DLD1 (cell line): ENCODE measurements around the gene ERBB4.

Experiments used
- in situ Hi-C: cut with HindIII; loops from 2 replicates; pipeline ENCODE4 v1.10.0; 2017; ENCODE audit warnings: low sequenced_read_pairs

ERBB4 gene

DNA sequence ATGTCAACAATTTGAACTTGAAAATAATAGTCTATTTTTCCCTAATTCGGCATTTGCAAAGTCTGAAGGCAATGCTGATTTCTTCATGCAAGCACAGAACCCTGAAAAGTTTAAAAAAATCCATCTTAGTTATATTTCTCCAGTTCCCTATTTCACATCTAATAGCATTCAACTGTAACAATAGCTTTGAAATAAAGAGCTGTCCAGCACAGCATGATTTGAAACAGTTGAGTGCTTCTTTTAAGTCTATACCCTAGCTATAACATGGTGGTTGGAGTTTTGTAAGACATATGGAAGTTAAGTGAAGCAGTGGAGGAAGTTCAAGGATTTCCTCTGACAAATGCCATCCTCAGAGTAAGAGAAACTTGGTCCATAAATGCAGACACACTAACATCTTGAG is 691.9 kb downstream of the ERBB4 start:
- in situ Hi-C loops, result no loop called here

DNA sequence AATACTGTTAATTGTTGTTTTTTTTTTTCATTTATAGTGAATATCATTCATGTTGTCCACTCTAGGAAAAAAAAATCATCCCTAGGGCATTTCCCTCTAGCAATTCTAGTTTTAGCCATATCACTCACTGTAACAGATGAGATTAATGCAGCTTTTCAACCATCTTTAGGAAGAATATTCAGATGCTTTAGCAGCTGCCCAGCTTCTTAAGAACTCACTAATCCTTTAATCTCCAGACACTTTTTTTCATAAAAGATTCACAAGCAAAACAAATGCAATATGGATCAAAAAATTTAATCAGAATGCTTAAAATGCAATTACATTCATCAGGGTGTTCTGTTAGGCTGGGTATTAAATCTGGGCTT is 692.6 kb downstream of the ERBB4 start:
- in situ Hi-C loops, result no loop called here

GRCh38 chr2:211845338-211846035 is 693.1 kb downstream of the ERBB4 start:
- in situ Hi-C loops, result no loop called here

- in situ Hi-C loops, result no loop called here
Measured at GRCh38 chr2:211837706-211838105, 700.9 kb downstream of the ERBB4 start.

- in situ Hi-C loops, result no loop called here
Measured at GRCh38 chr2:211837206-211837605, 701.4 kb downstream of the ERBB4 start.

DNA sequence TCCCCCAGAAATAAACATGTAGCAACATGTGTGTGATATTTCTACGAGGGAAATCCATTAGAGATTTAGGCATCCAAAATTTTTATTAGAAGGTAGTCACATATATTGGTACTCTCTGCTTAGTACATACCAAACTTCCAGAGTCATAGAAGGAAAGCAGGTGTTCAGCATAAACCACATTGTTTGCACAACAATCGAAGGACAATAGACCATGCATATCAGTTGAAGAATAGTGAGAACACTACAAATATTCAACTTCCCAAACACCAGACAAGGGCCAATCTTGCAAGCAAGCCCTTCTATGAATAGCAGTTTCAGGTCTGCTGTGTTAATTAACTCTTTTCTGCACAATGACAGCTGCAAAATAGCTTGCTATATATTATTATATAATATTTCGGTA is 702.2 kb downstream of the ERBB4 start:
- in situ Hi-C loops, result no loop called here

- in situ Hi-C loops, result no loop called here
Measured at GRCh38 chr2:211835695-211836094, 702.9 kb downstream of the ERBB4 start.

DNA sequence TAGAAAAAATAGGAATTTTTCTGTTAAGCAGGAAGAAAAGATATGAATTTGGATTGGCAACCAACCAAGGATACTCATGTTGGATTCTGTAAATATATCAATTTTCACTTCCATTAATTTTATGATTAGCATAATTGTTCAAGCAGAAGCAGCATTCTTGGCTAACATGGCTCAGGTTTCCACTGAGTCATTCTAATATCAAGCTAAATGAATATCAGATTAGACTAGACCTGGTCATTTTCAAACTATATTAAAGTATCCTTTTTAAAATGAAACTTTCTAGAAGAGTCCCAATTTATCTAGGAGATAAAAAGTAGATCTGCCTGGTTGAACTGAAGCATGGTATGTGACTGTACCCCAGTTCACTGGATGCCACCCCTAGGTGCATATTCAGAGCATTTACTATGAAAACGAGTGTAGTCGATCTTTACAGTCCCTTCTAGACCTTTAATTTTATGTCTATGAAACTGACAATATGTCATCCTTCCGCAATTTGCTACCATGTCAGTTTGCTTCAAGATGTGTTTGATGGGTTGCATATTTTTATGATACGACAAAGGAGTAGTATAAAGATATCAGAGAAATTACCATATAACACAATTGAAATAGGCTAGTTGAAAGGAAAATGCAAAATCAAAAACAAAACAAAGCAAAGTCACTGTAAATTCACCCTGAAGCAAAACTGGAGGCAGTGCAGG is 704.9 kb downstream of the ERBB4 start:
- in situ Hi-C loops, result no loop called here

DNA sequence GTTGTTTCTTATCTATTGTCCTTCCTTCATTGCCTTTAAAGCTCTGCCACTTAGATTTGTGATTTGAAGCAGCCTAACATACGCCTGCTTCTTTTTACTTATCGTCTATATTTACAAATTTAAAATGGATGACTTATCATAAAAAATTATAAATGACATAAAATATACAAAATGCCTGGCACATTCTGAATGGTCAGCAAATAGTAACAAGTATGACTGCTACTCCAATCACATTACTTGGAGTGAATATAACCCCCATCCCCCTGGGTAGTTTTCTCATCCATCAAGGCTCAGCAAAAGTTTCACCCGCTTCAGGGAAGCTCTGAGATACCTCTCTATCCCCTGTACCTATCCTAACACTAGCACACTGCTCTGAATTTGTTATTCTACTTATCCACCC is 708.9 kb downstream of the ERBB4 start:
- in situ Hi-C loops, result no loop called here

DNA sequence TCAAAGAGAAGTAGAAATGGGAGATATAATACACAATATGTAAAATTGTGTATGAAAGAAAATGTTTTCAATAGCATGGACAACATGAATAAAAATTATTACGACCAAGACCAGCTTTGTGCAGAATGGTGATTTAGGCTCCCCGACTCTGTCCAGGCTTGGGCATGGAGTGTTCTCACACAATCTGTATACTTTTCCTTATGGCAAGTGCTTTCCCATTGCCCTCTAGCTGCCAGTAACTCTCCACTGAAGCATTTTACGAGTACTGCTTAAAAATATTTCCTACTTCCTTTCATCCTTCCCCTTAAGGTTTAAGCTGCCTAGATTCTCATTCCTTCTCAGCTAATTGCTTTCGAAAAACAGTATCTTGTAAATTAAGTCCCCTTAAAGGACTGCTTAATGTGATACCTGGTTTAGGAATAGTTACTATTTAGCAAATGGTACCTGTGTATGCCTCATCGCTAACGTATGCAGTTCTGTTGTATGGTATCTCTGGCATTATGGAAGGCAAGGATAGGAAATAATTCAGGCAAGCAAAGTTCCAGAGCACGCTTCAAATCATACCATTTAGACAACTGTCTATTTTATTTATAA is 714.6 kb downstream of the ERBB4 start:
- in situ Hi-C loops, result no loop called here

GRCh38 chr2:211822686-211823335 is 715.8 kb downstream of the ERBB4 start:
- in situ Hi-C loops, result no loop called here

GRCh38 chr2:211816754-211817153 is 721.8 kb downstream of the ERBB4 start:
- in situ Hi-C loops, result no loop called here

GRCh38 chr2:211812587-211812986 is 726.0 kb downstream of the ERBB4 start:
- in situ Hi-C loops, result no loop called here

DNA sequence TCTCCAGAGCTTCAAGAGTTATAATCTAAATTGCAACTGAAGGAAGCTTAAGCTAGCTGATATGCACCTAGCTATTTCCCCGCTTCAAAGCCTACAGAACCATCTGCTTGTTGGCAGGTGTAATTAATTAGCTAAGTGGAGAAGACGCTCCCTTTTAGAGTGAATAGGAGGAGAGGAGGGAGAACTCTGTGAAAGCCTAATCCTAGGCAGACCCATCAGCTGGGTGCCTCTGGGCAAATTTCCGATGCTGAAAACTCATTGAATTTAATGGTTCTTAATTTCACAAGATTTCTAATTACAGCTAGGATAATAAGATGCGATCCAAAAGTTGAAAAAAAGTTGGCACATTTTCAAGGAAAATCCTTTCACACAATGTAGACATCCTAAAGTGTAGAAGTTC is 735.9 kb downstream of the ERBB4 start:
- in situ Hi-C loops, result no loop called here

GRCh38 chr2:211800001-211800400 is 738.6 kb downstream of the ERBB4 start:
- in situ Hi-C loops, result no loop called here

GRCh38 chr2:211798868-211799267 is 739.7 kb downstream of the ERBB4 start:
- in situ Hi-C loops, result no loop called here

GRCh38 chr2:211793690-211794089 is 744.9 kb downstream of the ERBB4 start:
- in situ Hi-C loops, result no loop called here

- in situ Hi-C loops, result no loop called here
Measured at GRCh38 chr2:211789982-211790381, 748.6 kb downstream of the ERBB4 start.

GRCh38 chr2:211766689-211767088 is 771.9 kb downstream of the ERBB4 start:
- in situ Hi-C loops, result no loop called here

- in situ Hi-C loops, result no loop called here
Measured at GRCh38 chr2:211762479-211762878, 776.1 kb downstream of the ERBB4 start.

DNA sequence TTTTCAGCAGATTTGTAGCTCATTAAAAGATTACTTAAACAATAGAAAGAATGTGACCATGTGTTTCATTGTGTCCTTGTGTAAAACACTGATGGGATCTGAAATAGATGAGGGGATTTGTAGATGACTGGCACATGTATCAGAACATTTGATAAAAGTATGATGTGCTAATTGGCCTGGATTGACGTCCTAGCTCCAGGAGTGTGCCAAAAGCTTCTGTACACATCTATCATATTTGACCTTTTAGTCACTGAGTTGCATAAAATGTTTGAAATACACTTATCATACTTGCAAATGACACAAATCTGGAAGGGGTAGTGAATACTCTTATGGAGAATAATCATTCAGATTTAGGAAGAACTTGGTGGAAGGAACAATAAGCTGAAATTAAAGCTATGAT is 778.5 kb downstream of the ERBB4 start:
- in situ Hi-C loops, result no loop called here

DNA sequence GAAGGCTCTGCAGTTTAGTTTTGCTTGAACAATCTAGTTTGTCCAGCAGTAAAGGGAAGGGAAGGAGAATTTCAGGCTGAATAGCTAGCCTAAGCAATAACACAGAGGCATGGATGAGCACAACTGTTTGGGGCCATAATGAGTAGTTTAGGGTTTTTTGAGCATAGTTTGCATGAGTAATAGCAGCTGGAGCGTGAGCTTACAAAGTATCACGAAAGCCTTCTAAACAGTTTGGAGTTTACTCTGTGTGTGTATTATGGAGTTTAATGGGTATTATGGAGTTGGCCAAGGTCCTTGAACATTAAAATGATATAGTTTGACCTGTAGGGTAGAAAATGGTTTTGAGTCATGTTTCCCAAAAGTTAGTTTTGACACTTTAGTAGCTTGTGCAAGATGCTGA is 782.3 kb downstream of the ERBB4 start:
- in situ Hi-C loops, result no loop called here
